Skeletal muscle satellite cell (primary cell): ENCODE measurements around the gene ZNF175.

Experiments used
- H3K27me3 ChIP-seq: 2 replicates; pipeline ENCODE4 v1.7.0; 2013; ENCODE audit warnings: low read length; ENCODE audit not compliant: control insufficient read depth, insufficient read depth
- H3K36me3 ChIP-seq: 2 replicates; pipeline ENCODE4 v1.7.0; 2013; ENCODE audit warnings: mild to moderate bottlenecking, control low read depth, low read length; ENCODE audit not compliant: insufficient read depth
- H3K4me1 ChIP-seq: 2 replicates; pipeline ENCODE4 v1.7.0; 2013; ENCODE audit warnings: low read length; ENCODE audit not compliant: control insufficient read depth, insufficient read depth
- H3K4me2 ChIP-seq: 2 replicates; pipeline ENCODE4 v1.7.0; 2013; ENCODE audit warnings: mild to moderate bottlenecking, low read length
- H3K4me3 ChIP-seq: 2 replicates; pipeline ENCODE4 v1.7.0; 2013; ENCODE audit warnings: low read length
- H3K9ac ChIP-seq: 2 replicates; pipeline ENCODE4 v1.7.0; 2013; ENCODE audit warnings: mild to moderate bottlenecking, low read depth, low read length, moderate library complexity
- H3K9me3 ChIP-seq: replicated peaks from 2 replicates; pipeline ENCODE4 v1.7.0; 2013; ENCODE audit warnings: mild to moderate bottlenecking, control low read depth, low read length

The ZNF175 gene

DNA sequence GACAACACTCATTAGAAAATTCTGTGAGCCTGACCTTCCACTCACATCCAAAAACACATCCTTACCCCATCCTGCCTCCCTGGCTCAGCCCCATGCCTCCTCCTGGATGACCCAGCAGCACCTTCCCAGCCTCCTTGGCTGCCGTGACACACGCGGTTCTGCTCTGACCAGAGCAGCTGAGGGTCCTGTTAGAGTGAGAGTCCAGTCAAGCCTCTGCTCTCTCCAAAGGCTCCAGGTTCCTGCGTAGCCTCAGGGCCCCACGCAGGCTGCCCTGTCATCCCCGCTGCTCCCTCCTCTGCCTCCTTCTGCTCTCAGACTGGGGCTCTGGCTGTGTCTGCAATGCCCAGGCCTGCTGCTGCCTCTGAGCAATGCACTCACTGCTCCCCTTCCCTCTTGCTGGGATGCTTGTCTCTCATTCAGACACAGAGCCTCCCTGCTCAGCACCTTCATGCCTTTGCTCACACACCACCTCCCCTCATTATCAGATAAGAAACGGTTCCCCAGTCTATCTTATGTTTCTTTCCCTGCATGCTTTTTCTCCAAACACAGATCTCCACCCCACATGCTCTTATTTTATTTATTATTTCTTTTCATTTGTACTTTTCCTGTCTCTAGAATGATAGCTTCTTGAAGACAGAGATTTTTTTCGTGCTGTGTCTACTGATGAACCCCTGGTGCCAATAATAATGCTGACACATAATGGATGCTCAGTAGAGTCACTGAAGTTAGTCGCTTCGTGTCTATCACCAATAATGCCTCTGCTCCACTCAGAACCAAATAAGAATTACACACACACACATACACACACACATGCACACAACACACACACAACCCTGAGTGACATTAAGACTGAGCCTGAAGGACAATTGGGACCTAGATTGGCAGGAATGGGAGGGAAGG, 29.4 kb upstream of the ZNF175 start:
- Histone ChIP-seq H3K4me2 (no peak overlapping the region), H3K9ac (no peak overlapping the region), H3K4me3 (no peak overlapping the region), H3K9me3 (peaks cover 2% of the 10 kb centered on the region), H3K27me3 (no peaks in the 10 kb centered on the region), H3K36me3 (no peaks in the 10 kb centered on the region), H3K4me1 (no peaks in the 10 kb centered on the region)

DNA sequence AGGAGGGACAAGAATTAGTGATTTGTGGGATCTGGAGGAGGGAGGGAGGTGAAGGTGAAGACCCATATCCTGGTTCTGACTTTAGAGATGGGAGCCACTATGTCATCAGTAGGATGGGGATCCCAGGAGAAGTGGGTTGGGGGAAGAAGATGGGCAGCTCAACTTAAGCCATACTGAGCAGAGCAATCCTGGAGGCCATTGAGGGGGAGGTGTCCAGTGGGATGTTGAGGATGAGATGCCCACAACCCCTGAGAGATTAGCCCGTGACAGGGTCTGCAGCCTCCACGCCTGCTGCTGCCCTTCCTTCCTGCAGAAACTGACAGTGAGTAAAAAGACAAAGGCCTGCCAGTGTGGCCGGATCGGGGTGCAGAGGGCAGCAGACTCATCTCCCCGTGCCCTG, 28.4 kb upstream of the ZNF175 start:
- Histone ChIP-seq H3K27me3 (no peaks in the 10 kb centered on the region), H3K4me2 (no peak overlapping the region), H3K4me3 (no peak overlapping the region), H3K36me3 (no peaks in the 10 kb centered on the region), H3K9ac (no peak overlapping the region), H3K4me1 (no peaks in the 10 kb centered on the region), H3K9me3 (peaks cover 2% of the 10 kb centered on the region)

DNA sequence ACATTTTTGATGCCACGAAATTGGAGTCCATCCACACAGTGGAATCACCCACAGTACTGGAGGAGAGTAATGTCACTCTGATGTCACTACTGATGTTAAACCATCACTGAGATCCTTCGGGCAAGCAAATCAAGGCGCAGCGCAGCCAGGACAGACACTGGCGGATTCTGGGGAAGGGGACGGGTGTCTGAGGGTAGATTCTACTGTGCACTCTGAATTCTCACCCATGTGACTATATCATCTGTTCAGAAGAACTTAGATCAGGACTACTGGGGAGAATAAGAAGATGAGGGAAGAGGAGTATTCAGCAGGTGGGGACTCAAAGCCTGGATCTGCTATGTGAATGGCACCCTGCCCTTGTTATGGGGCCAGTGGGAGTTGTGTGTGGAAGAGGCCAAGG, 27.0 kb upstream of the ZNF175 start:
- Histone ChIP-seq H3K9ac (no peak overlapping the region), H3K4me3 (no peak overlapping the region), H3K9me3 (peaks cover 2% of the 10 kb centered on the region), H3K4me2 (no peak overlapping the region), H3K27me3 (no peaks in the 10 kb centered on the region), H3K4me1 (no peaks in the 10 kb centered on the region), H3K36me3 (no peaks in the 10 kb centered on the region)

DNA sequence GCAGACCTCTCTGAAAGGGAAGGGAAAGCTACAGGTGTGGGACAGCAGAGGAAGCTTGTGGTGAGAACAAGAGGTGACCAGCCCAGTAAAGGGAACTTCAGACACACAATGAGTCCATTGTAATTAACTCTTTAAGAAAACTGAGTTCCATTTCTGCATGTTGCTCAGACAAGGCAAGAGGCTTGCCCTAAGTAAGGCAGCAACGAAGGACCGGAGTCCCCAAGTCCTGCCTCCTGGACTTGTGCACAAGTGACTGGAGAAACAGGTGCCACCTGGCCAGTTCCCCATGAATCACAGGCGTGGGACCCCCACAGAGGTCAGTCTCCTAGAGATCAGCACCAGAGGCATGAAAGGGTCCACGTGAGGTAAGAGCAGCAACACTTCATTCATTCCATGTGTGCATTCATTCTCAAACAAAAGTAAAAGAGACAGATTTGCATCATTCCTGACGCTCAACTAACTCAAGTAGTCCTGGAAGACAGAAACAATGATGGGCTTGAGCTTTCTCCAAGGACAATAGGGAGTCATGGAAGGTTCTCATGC, 24.9 kb upstream of the ZNF175 start:
- H3K9ac ChIP-seq: no peak overlapping the region
- no peaks in the 10 kb centered on the region for H3K36me3 ChIP-seq
- H3K4me2 ChIP-seq: no peak overlapping the region
- peaks cover 2% of the 10 kb centered on the region for H3K9me3 ChIP-seq
- no peaks in the 10 kb centered on the region for H3K4me1 ChIP-seq
- no peak overlapping the region for H3K4me3 ChIP-seq
- H3K27me3 ChIP-seq: no peaks in the 10 kb centered on the region

DNA sequence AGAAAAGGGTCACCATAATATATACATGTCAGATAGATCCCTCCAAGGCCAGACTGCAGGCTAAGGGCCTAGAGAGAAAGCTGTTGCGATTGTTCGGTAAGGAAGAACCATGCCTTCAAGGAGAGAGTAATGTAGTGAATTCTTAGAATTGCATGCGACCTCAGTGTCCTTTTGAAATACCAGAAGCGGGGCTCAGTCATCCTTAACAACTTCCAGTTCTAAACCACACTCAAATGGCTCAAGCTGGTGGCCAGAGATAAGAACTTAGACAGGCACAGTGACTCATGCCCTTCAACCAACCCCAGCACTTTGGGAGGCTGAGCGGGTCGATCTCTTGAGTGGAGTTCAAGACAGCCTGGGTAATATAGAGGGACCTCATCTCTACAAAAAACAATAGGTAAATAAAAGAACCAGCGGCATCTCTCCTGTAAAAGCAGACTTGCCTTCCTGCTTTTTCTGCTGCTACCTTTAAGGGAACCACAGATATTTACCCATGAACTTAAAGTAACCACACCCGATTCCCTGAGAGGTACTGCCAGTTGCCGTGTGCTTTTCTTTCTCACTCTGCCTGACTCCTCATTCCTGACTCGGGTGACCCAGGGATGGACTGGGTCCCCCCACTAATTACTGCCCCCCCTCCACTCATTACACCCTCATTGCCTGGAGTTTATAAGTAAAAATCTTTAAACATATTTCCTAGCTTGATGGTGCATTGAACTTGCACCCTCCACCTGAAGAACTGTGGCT, 24.3 kb upstream of the ZNF175 start:
- Histone ChIP-seq H3K4me1 (no peaks in the 10 kb centered on the region), H3K9ac (no peak overlapping the region), H3K4me2 (no peak overlapping the region), H3K36me3 (no peaks in the 10 kb centered on the region), H3K9me3 (peaks cover 2% of the 10 kb centered on the region), H3K4me3 (no peak overlapping the region), H3K27me3 (no peaks in the 10 kb centered on the region)

DNA sequence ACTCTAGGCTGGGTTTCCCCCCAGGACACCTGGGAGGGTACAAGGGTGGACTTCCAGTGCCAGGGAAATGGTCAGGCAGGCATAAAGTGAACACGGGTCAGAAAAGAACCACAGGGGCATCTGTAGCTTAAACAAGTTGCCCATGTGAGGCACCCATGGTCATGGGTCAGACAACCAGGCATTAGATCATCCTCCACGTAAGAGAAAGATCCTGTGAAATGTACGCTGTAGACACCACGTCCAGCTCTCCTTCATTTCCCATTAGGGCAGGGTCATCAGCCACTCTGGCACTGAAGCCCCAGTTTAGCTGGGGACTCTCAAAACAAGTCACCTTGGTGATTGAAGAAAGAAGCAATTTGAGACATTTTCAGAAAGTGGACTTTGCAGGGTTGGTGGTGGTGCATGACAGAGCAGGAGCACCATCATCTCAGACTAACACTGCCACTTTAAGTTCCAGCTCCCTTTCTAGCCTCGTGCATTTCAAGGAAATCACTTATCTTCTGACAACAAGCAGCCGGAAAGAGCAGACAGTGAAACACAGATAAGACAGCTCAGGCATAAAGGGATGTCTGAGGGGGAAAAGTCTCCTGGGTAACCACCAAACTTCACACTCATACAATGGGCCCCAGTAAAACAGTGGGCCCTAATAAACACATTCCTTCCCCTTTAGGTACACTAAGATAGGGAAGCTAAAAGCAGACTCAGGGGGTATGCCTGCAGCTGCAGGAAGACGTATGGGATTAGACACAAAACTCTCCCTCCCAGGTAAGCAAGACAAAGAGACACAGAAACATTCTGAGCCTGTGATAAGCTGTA, 23.5 kb upstream of the ZNF175 start:
- Histone ChIP-seq H3K36me3 (no peaks in the 10 kb centered on the region), H3K27me3 (no peaks in the 10 kb centered on the region), H3K4me1 (no peaks in the 10 kb centered on the region), H3K9me3 (peaks cover 2% of the 10 kb centered on the region), H3K9ac (no peak overlapping the region), H3K4me2 (no peak overlapping the region), H3K4me3 (no peak overlapping the region)

DNA sequence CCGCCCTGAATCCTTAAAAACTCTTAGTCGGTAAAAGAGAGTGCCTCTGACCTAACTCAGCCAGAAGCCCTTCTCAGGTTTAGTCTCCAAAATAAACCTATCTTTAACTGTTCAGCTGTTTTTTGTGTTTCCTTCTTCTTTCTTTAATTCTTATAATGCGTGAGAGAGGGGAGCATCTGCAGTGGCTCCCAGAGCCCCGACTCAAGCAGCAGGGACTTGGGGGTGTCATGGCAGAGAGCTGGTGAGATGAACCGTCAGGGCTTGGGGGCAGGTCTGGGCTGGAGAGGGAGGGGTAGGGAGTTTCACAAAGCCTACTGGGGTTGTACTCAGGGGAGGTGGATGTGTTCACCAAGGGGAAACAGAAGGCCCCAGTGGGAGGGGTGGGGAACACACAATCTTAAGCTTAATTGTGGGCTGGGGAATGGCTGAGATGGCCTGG, 22.9 kb upstream of the ZNF175 start:
- H3K9me3 ChIP-seq: peaks cover 2% of the 10 kb centered on the region
- H3K27me3 ChIP-seq: no peaks in the 10 kb centered on the region
- H3K4me2 ChIP-seq: no peak overlapping the region
- no peak overlapping the region for H3K9ac ChIP-seq
- H3K4me1 ChIP-seq: no peaks in the 10 kb centered on the region
- no peaks in the 10 kb centered on the region for H3K36me3 ChIP-seq
- H3K4me3 ChIP-seq: no peak overlapping the region

DNA sequence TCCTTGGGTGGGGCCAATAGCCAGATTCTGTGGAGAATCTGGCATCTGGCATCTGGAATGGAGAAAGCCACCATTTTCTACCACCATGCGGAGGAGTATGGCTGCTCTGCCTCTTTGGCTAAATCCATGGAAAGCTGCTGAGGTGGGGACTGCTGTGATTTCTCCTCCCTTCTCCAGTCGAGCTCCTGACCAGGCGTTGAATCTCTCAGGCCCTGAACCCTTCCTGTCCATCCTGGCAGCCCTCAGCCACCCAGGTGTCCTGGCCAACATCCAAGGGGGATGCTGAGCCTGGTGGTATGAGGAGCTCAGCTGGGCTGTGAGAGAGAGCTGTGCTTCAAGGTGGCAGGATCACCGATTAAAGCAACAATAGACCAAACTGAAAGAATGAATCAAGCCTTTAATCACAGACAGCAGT, 22.2 kb upstream of the ZNF175 start:
- Histone ChIP-seq H3K36me3 (no peaks in the 10 kb centered on the region), H3K9ac (no peak overlapping the region), H3K27me3 (no peaks in the 10 kb centered on the region), H3K9me3 (peaks cover 2% of the 10 kb centered on the region), H3K4me1 (no peaks in the 10 kb centered on the region), H3K4me2 (no peak overlapping the region), H3K4me3 (no peak overlapping the region)

DNA sequence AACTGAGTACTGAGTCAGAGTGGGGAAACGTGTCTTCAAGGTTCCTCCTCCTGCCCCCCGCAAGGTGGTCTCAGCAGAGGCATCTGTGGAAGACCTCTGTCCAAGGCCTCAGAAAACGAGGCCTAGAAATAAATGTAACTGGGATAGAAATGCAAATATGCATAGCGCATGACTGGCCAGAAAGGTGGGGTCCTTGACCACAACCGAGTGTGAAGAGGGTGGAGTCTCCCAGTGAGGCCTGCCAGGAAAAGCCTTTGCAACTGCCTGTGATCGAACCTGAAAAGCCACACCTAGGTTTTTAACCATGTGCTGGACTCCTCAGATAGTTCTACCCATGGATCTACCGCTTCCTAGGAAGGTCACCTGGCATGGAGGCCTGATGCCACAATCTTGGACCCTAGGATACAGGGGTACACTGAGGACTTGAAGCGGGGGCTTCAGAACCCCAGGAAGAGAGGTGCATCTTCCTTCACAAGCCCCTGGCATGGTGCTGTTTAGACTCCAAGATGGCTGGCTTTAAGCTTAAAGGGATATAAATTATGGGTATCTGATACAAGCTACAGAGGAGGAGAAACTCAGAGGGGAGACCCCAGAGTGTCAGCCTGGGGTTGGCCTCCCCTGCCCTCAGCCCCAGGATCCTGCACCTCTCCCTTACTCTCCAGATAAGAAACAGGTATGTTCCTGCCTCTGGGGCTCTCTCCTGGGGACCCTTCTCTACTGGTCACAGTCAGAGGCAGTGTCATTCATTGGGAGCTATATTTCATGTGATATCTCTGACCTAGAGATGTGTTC, 21.4 kb upstream of the ZNF175 start:
- H3K4me1 ChIP-seq: no peaks in the 10 kb centered on the region
- H3K36me3 ChIP-seq: no peaks in the 10 kb centered on the region
- H3K9me3 ChIP-seq: no peaks in the 10 kb centered on the region
- no peak overlapping the region for H3K9ac ChIP-seq
- no peak overlapping the region for H3K4me2 ChIP-seq
- H3K4me3 ChIP-seq: no peak overlapping the region
- no peaks in the 10 kb centered on the region for H3K27me3 ChIP-seq

DNA sequence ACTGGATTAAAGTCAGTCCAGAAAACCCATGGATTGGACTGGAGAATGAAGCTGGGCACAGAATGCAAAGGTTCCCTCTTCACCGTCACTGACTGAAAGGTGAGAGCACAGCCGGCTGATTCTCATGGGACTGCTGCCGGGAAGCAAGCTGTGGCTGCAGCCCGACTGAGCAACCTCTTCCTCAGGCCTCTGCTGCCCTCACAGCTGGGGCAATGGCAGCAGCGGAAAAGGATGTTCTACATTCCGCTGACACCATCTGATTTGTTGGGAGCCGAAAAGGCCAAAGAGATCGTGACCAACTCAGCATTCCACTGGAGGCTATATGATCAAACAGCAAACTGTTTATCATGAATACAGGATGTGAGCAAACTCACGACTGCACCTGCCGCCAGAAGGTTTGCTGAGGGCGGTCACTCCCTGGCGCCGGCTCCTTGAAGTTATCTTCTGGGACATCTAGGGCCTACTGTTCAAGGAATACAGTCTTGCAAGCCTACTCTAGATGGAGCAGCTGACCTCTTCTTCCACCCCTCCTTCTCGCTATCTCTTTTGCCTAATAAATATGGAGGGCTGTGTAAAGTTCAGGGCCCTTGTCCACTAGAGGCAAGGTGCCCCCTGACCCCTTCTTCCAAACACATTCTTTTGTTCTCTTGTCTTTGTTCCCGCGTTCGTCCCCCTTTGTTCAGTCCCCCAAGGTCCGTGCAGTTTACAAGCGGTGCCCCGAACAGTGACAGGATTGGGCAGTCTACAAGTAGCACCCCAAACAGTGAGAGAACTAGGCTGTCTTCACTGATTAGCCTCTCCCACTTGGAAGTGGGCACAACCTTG, 20.0 kb upstream of the ZNF175 start:
- Histone ChIP-seq H3K9me3 (no peaks in the 10 kb centered on the region), H3K4me1 (no peaks in the 10 kb centered on the region), H3K4me3 (no peak overlapping the region), H3K4me2 (no peak overlapping the region), H3K27me3 (no peaks in the 10 kb centered on the region), H3K36me3 (no peaks in the 10 kb centered on the region), H3K9ac (no peak overlapping the region)
